Heart left ventricle (tissue), 13 donors: Measurements from ENCODE around the gene TH.

ENCODE experiments used
- POLR2A ChIP-seq, 2 donors: fragments of 450-650 bp; IDR thresholded peaks; one replicate each; pipeline ENCODE4 v1.6.1; 2017; ENCODE audit warnings: antibody characterized with exemption in 2 of 2, mild to moderate bottlenecking in 2 of 2, moderate library complexity in 2 of 2
- TF ChIP-seq, protein P1 (sequence below), 12 donors: fragments of 200-600 bp; sonication (generic) in 4 of 12; IDR thresholded peaks; one replicate each; pipeline versions ENCODE4 v1.5.0 to v1.8.0; 2018 to 2022; ENCODE audit warnings: antibody characterized with exemption in 12 of 12, mild to moderate bottlenecking in 5 of 12
- donor health status: ischemic (EF 13 %, LVEDD 7.1; RV severe dilation, severe dysfunction).
- donor health status: DM: no; HTN: yes; CAD: no.
- donor health status: DM: no; HTN: no; CAD: no.
- donor health status: ischemic (EF 25% LVEDD 6.9; RV normal size, moderate dysfunction).
- donor health status: ischemic (EF 25% LVEDD 5.7; RV mildly dilated, moderate dysfunction).
- donor health status: ischemic (EF 35%, LVEDD 5.7; RV mildly dilated, moderate dysfunction).
- donor health status: nonischemic (EF 11% LVEDD 7.7; RV severe dilation, severe dysfunction).
- donor health status: DM: yes; HTN: yes; CAD: no.
- donor health status: PGD.
- donor health status: ischemic (EF 29% LVEDD 5.4; RV normal size, mild dysfunction).
- donor health status: nonischemic (EF 23%, LVEDD 6.1; RV moderate dilation, normal function).

DNA sequence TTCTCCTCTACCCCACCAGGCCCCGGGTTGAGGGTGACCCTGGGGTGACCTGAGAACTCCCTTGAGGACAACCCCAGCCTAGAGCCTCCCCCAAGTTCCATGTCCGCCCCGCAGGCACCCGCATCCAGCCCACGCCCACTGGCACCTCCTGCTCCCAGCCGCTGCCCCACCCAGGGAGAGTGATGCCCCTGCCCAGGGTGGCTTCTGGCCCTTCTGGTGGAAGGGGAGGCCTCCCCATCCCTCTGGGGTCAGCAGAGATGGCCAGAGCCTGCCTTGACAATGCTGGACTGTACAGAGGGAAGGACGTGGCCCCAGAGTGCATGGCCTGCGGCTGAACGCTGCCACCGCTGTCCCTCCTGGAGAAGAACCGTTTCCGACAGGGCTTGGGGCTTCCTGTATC is 1.1 kb upstream of the TH start:
- TF ChIP-seq, protein P1, sequence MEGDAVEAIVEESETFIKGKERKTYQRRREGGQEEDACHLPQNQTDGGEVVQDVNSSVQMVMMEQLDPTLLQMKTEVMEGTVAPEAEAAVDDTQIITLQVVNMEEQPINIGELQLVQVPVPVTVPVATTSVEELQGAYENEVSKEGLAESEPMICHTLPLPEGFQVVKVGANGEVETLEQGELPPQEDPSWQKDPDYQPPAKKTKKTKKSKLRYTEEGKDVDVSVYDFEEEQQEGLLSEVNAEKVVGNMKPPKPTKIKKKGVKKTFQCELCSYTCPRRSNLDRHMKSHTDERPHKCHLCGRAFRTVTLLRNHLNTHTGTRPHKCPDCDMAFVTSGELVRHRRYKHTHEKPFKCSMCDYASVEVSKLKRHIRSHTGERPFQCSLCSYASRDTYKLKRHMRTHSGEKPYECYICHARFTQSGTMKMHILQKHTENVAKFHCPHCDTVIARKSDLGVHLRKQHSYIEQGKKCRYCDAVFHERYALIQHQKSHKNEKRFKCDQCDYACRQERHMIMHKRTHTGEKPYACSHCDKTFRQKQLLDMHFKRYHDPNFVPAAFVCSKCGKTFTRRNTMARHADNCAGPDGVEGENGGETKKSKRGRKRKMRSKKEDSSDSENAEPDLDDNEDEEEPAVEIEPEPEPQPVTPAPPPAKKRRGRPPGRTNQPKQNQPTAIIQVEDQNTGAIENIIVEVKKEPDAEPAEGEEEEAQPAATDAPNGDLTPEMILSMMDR (IDR thresholded peaks at IDR 0.05) = no peak
- TF ChIP-seq POLR2A (IDR thresholded peaks at IDR 0.05) = no peak
